K562 (cell line): ENCODE results near the gene GSPT2. TPM values are rescaled to one million over a fixed set of nuclear protein-coding genes. Genes with fewer than 3 reads are reported as not detected.

ENCODE experiments used
- AFF4 ChIP-seq: sonication (generic); formaldehyde crosslinking; IDR thresholded peaks from 2 replicates; pipeline ENCODE4 v1.8.0; 2023; ENCODE audit warnings: mild to moderate bottlenecking, missing genetic modification reagents
- CREB3 ChIP-seq: fragments of 450-650 bp; conservative IDR thresholded peaks from 2 replicates; pipeline ENCODE4 v1.6.1; 2016; ENCODE audit warnings: missing genetic modification characterization, low read depth, mild to moderate bottlenecking, missing compliant biosample characterization, moderate library complexity
- HIVEP1 ChIP-seq: fragments of 250-450 bp; sonication (Bioruptor Pico); IDR thresholded peaks from 2 replicates; pipeline ENCODE4 v1.4.0; 2020; ENCODE audit warnings: mild to moderate bottlenecking
- ILF3 ChIP-seq: fragments of 450-650 bp; IDR thresholded peaks from 2 replicates; pipeline ENCODE4 v1.6.1; 2018; ENCODE audit warnings: antibody characterized with exemption, mild to moderate bottlenecking, moderate library complexity, borderline replicate concordance
- MAFK ChIP-seq: IDR thresholded peaks from 2 replicates; pipeline ENCODE4 v1.6.1; 2011; ENCODE audit warnings: low read length, improper control_type of control experiment
- NR0B1 ChIP-seq: fragments of 450-650 bp; IDR thresholded peaks from one replicate; pipeline ENCODE4 v1.6.1; 2018; ENCODE audit warnings: mild to moderate bottlenecking, moderate library complexity; ENCODE audit not compliant: partially characterized antibody
- PHF8 ChIP-seq: fragments of 200-600 bp; sonication (generic); IDR thresholded peaks from 2 replicates; pipeline ENCODE4 v1.6.1; 2012; ENCODE audit warnings: mixed run types, mild to moderate bottlenecking, inconsistent platforms, low read length, moderate library complexity, borderline replicate concordance
- STAG1 ChIP-seq: sonication (generic); formaldehyde crosslinking; IDR thresholded peaks from 2 replicates; pipeline ENCODE4 v1.5.0; 2020; ENCODE audit warnings: missing genetic modification reagents, borderline replicate concordance
- YY1 ChIP-seq, 3 experiments: IDR thresholded peaks; 2 replicates each; pipeline ENCODE4 v1.6.1; 2011; ENCODE audit warnings: low read length in 2 of 3, mild to moderate bottlenecking in 2 of 3, moderate library complexity in 2 of 3, borderline replicate concordance in 1 of 3, control low read depth in 1 of 3, low read depth in 1 of 3; ENCODE audit not compliant: insufficient read depth in 3 of 3, insufficient replicate concordance in 2 of 3, control insufficient read depth in 1 of 3, insufficient read length in 1 of 3; ENCODE audit errors: extremely low read depth in 1 of 3
- ZNF174 ChIP-seq: fragments of 250-450 bp; sonication (Bioruptor Pico); IDR thresholded peaks from 2 replicates; pipeline ENCODE4 v1.4.0; 2020; ENCODE audit warnings: mild to moderate bottlenecking
- polyA plus RNA-seq, 8 experiments: library from polyadenylated mRNA; depleted of rRNA in 4 of 8; stranded (reverse) in 5 of 8; unstranded in 3 of 8; fragments of >200 nt; fragmentation: Nextera tagmentation in 2 of 8; fragmentation: Illumina TruSeq in 1 of 8; extraction: Ambion mirVana in 2 of 8; extraction: Trizol in 1 of 8; gene quantifications; 2 replicates each; pipeline versions ENCODE4 v1.2.1 to v1.2.3, GENCODE V29; 2011 to 2014; ENCODE audit warnings: inconsistent platforms in 1 of 8, missing spikeins in 1 of 8
- total RNA-seq, 7 experiments: library from RNA; depleted of rRNA in 6 of 7; stranded (reverse); fragments of >200 nt in 6 of 7; fragmentation: Illumina TruSeq in 2 of 7; extraction: Trizol in 2 of 7; gene quantifications; 2 replicates each; pipeline versions ENCODE4 v1.2.1 to v1.2.3, GENCODE V29; 2011 to 2021; ENCODE audit warnings: low replicate concordance in 1 of 7
- TF ChIP-seq, protein P1 (sequence below): fragments of 200-800 bp; sonication (Bioruptor generic); IDR thresholded peaks from 2 replicates; pipeline ENCODE4 v1.6.1; 2016; ENCODE audit warnings: missing genetic modification characterization, missing compliant biosample characterization

The GSPT2 gene
- total and polyA plus RNA-seq, 9 of the 15 experiments (the other 6 are each of a cell fraction or from before 2014, with no cell fraction given): 0.93 to 4.2 (median 3.4) TPM

- TF ChIP-seq AFF4 (CRISPR knock-in tag) (no peak), MAFK (no peak), CREB3 (tag) (no peak), PHF8 (peak; percentile 41; the same call in 1 of the 2 replicates), ILF3 (no peak), STAG1 (no peak), YY1 (IDR thresholded peaks at IDR 0.05; ENCODE audit: borderline replicate concordance in 1 of 3, control insufficient read depth in 1 of 3, extremely low read depth in 1 of 3, insufficient read depth in 3 of 3, insufficient read length in 1 of 3, insufficient replicate concordance in 2 of 3, low read depth in 1 of 3, low read length in 2 of 3) (peak in 2 of 3 experiments; percentile 49 to 65), ZNF174 (CRISPR knock-in tag) (no peak), NR0B1 (no peak), HIVEP1 (CRISPR knock-in tag) (no peak)
- TF ChIP-seq, protein P1, sequence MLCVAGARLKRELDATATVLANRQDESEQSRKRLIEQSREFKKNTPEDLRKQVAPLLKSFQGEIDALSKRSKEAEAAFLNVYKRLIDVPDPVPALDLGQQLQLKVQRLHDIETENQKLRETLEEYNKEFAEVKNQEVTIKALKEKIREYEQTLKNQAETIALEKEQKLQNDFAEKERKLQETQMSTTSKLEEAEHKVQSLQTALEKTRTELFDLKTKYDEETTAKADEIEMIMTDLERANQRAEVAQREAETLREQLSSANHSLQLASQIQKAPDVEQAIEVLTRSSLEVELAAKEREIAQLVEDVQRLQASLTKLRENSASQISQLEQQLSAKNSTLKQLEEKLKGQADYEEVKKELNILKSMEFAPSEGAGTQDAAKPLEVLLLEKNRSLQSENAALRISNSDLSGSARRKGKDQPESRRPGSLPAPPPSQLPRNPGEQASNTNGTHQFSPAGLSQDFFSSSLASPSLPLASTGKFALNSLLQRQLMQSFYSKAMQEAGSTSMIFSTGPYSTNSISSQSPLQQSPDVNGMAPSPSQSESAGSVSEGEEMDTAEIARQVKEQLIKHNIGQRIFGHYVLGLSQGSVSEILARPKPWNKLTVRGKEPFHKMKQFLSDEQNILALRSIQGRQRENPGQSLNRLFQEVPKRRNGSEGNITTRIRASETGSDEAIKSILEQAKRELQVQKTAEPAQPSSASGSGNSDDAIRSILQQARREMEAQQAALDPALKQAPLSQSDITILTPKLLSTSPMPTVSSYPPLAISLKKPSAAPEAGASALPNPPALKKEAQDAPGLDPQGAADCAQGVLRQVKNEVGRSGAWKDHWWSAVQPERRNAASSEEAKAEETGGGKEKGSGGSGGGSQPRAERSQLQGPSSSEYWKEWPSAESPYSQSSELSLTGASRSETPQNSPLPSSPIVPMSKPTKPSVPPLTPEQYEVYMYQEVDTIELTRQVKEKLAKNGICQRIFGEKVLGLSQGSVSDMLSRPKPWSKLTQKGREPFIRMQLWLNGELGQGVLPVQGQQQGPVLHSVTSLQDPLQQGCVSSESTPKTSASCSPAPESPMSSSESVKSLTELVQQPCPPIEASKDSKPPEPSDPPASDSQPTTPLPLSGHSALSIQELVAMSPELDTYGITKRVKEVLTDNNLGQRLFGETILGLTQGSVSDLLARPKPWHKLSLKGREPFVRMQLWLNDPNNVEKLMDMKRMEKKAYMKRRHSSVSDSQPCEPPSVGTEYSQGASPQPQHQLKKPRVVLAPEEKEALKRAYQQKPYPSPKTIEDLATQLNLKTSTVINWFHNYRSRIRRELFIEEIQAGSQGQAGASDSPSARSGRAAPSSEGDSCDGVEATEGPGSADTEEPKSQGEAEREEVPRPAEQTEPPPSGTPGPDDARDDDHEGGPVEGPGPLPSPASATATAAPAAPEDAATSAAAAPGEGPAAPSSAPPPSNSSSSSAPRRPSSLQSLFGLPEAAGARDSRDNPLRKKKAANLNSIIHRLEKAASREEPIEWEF (CRISPR knock-in tag): no peak
These were observed at the start of gene GSPT2 (continued) for GRCh38 chrX:51743179-51743957.
